AG09309 (cell line): ENCODE measurements around the gene PPP6R3.
"Not testable (repeated sequence)": the region's sequence is repeated elsewhere in the genome, so short reads cannot be mapped to it uniquely, and the experiment has no call there.

ENCODE experiments used
- DNase-seq: peaks from one replicate; pipeline ENCODE4 v3.0.0-alpha.2; 2010; ENCODE audit warnings: low read depth
- H3K4me3 ChIP-seq: 2 replicates; pipeline ENCODE4 v1.5.1; 2011; ENCODE audit warnings: mild to moderate bottlenecking, low read depth, low read length, moderate library complexity; ENCODE audit not compliant: control insufficient read depth
- TF ChIP-seq, protein P1 (sequence below): IDR thresholded peaks from 2 replicates; pipeline ENCODE4 v1.5.1; 2011; ENCODE audit warnings: mild to moderate bottlenecking, low read depth, low read length, inconsistent platforms; ENCODE audit not compliant: insufficient read depth, control insufficient read depth; ENCODE audit errors: missing control alignments

The PPP6R3 gene

DNA sequence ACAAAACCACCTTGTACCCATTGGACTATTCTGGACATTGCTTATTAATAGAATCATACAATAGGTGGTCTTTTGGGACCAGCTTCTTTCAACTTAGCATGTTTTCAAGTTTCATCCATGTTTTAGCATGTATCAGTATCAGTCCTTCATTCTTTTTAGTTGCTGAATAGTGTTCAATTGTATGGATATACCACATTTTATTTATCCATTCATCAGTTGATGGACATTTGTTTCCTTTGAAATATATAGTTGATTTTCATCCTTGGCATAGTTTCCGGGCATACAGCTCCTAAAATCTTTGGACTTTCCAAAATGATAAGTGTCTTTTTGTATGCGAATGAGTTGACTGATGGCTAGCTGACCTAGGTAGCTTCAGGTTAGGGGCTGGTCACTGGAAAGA lies 12.2 kb downstream of the PPP6R3 start:
- DNase-seq, result no peak
- H3K4me3 ChIP-seq, result no peak overlapping the region
- TF ChIP-seq, protein P1, sequence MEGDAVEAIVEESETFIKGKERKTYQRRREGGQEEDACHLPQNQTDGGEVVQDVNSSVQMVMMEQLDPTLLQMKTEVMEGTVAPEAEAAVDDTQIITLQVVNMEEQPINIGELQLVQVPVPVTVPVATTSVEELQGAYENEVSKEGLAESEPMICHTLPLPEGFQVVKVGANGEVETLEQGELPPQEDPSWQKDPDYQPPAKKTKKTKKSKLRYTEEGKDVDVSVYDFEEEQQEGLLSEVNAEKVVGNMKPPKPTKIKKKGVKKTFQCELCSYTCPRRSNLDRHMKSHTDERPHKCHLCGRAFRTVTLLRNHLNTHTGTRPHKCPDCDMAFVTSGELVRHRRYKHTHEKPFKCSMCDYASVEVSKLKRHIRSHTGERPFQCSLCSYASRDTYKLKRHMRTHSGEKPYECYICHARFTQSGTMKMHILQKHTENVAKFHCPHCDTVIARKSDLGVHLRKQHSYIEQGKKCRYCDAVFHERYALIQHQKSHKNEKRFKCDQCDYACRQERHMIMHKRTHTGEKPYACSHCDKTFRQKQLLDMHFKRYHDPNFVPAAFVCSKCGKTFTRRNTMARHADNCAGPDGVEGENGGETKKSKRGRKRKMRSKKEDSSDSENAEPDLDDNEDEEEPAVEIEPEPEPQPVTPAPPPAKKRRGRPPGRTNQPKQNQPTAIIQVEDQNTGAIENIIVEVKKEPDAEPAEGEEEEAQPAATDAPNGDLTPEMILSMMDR, result no peak

DNA sequence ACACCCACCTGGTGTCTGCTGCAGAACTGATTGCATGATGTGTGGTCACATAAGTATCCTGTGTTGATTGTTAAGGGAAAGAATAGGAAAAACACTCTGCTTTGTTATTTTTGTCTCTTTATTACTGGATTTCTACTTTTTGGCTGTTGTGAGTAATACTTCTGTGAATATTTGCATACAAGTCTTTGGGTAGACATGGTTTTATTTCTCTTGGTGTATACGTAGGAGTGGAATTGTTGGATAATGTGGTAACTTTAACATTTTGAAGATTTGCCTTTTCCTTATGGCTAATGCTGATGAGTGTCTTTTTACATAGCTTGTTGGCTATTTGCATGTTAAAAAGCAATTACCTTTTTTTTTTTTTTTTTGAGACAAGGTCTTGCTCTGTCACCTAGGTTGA lies 13.1 kb downstream of the PPP6R3 start:
- TF ChIP-seq, protein P1, result no peak
- H3K4me3 ChIP-seq, result no peak overlapping the region
- DNase-seq, result no peak

DNA sequence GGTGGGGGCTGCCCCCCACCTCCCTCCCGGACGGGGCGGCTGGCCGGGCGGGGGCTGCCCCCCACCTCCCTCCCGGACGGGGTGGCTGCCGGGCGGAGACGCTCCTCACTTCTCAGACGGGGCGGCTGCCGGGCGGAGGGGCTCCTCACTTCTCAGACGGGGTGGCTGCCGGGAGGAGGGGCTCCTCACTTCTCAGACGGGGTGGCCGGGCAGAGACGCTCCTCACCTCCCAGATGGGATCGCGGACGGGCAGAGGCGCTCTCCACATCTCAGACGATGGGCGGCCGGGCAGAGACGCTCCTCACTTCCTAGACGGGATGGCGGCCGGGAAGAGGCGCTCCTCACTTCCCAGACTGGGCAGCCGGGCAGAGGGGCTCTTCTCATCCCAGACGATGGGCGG lies 15.1 kb downstream of the PPP6R3 start:
- not testable (repeated sequence) for DNase-seq, H3K4me3 ChIP-seq

DNA sequence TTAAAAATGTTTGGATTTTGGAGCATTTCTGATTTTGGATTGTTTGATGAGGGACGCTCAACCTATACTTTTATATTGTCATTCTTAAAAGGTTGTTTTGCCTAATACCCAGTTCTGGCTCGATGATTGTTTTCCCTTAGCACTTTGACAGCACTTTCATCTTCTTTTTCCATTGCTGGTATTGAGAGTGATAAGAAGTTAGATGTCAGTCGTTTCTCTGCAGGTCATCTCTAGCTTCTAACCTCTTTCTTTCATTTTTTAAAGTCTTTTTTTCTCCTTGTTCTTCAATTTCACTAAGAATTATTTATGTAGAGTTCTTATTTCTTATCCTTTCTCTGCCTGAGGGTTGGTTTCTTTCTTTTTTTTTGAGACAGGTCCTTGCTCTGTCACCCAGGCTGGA lies 18.8 kb downstream of the PPP6R3 start:
- TF ChIP-seq, protein P1, result no peak
- H3K4me3 ChIP-seq, result no peak overlapping the region

DNA sequence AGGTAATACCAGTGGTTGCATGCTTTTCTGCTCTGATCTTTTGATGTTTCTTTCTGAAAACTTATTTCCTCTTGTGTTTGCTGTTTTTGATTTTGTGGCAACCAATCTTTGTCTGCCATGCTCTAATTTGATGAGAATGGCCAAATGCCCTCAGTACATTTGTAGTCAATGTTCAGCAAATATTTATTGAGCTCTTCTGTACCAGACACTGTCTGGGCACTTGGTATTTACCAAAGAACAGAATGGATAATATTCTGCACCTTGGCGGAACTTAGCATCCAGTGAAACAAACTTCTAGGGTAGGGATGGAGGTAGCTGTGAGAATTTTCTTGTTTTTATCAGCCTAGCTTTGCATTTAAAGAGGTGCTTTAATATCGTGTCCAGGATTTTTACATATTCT lies 19.6 kb downstream of the PPP6R3 start:
- TF ChIP-seq, protein P1, result no peak
- DNase-seq, result no peak
- H3K4me3 ChIP-seq, result no peak overlapping the region

More for the DNA sequence above, 18.8 kb downstream of the PPP6R3 start:
- no peak for DNase-seq

DNA sequence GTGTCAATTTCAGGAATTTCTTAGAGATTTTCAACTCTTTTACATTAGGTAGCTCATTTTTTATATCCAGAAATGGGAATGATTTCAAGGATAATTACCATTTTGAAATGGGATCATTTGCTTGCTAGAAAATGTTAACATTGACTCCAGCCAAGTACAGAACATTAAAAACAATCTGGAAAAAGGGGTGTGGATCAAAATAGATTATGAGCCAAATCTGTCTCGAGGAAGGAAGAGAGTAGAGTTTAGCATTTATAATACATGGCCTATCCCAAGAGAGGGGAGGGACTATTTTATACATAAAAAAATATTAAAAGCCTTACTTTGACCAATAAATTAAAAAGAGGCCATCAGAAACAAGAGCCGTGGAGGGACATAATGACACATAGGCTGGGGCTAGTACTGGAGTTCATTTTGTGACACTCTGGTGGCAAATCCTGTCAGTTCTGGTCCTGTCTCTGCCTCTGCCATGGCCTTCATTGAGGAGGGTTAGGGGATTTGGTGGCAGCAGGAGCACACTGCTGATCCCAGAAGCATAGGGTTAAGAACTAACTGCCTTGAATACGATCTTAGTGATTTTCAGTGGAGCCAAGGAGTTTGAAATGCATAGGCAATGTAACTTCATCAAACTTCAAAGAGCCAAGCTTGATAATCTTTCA lies 20.4 kb downstream of the PPP6R3 start:
- no peak for DNase-seq
- TF ChIP-seq, protein P1, result no peak
- no peak overlapping the region for H3K4me3 ChIP-seq

DNA sequence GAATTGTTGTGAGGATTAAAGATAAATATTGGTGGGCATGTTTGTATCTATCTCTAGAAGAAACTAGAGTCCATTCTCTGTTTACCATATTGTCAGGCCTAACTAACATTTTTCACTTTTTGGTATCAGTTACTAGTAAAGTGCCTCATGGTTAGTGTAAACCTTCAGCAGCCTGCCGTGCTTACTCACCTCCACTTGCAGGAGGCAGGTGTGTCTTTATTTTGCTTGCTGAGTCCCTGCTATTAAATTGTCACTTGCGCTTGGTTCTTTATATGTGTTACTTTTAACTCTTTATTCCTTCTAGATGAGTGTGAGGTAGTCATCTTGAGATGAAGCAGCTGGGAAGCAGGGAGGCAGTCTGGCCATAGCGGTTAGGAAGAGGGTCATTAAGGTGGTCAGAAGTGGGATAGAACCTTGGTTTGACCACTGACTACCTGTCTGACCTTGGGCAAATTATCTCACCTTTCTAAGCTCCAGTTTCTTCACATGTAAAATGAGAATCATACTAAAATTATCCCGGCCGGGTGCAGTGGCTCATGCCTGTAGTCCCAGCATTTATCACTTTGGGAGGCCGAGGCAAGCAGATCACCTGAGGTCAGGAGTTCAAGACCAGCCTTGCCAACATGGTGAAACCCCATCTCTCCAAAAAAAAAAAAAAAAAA lies 21.2 kb downstream of the PPP6R3 start:
- TF ChIP-seq, protein P1, result no peak
- DNase-seq, result no peak
- no peak overlapping the region for H3K4me3 ChIP-seq
